OCI-M2 (cell line): Measurements from ENCODE around the gene ATP5PD.
"Not testable (repeated sequence)": the region's sequence is repeated elsewhere in the genome, so short reads cannot be mapped to it uniquely, and the experiment has no call there.

ENCODE experiments used
- DNase-seq: peaks from one replicate; lab custom pipeline; 2025; ENCODE audit not compliant: unreplicated experiment; lab: John Stamatoyannopoulos, UW

Gene ATP5PD

GRCh38 chr17:75025398-75025734 is 21.4 kb downstream of the ATP5PD start:
- DNase-seq = not testable (repeated sequence)

GRCh38 chr17:75024686-75025397 is 21.9 kb downstream of the ATP5PD start:
- DNase-seq = no peak

- DNase-seq = no peak
Measured at GRCh38 chr17:75020331-75021110, 26.2 kb downstream of the ATP5PD start.

GRCh38 chr17:75019710-75020109 is 27.1 kb downstream of the ATP5PD start:
- DNase-seq = no peak

GRCh38 chr17:75019146-75019545 is 27.6 kb downstream of the ATP5PD start:
- no peak for DNase-seq

- DNase-seq = no peak
Measured at GRCh38 chr17:75013092-75013559, 33.6 kb downstream of the ATP5PD start.

- no peak for DNase-seq
Measured at GRCh38 chr17:75012346-75013091, 34.2 kb downstream of the ATP5PD start, which contains the start of gene MRPL58. Gene MRPL58, plus strand, starts transcription at chr17:75012670. Its CDS starts 17 bp downstream, at chr17:75012687.

- DNase-seq = no peak
Measured at GRCh38 chr17:75012096-75012345, 34.7 kb downstream of the ATP5PD start.

- no peak for DNase-seq
Measured at GRCh38 chr17:75011401-75012095, 35.2 kb downstream of the ATP5PD start.

GRCh38 chr17:75010683-75011400 is 35.9 kb downstream of the ATP5PD start:
- DNase-seq = no peak

- DNase-seq = no peak
Measured at GRCh38 chr17:75009139-75009724, 37.5 kb downstream of the ATP5PD start.

- no peak for DNase-seq
Measured at GRCh38 chr17:75008373-75008772, 38.4 kb downstream of the ATP5PD start.

- DNase-seq = no peak
Measured at GRCh38 chr17:75006653-75007052, 40.1 kb downstream of the ATP5PD start.

GRCh38 chr17:75006084-75006483 is 40.7 kb downstream of the ATP5PD start:
- not testable (repeated sequence) for DNase-seq

- DNase-seq = no peak
Measured at GRCh38 chr17:75005291-75005690, 41.5 kb downstream of the ATP5PD start.

GRCh38 chr17:75004371-75004770 is 42.4 kb downstream of the ATP5PD start:
- no peak for DNase-seq

GRCh38 chr17:75003957-75004355 is 42.8 kb downstream of the ATP5PD start:
- DNase-seq = no peak

- no peak for DNase-seq
Measured at GRCh38 chr17:75003070-75003956, 43.5 kb downstream of the ATP5PD start.
